Motor neuron (in vitro differentiated cells): ENCODE measurements around the gene DCBLD2. TPM values are rescaled to one million over a fixed set of nuclear protein-coding genes. Genes with fewer than 3 reads are reported as not detected.

Source experiments
- total RNA-seq, 8 experiments: library from RNA; unstranded; fragments of 300-600 nt; gene quantifications; 2 replicates each; pipeline versions ENCODE4 v1.2.3 to v1.2.4, GENCODE V29; 2022

DCBLD2 gene
- total RNA-seq, 8 experiments from 2014 or later: 12.2 to 79.8 (median 44.9) TPM

Other genes with a start within 250 kb of the DCBLD2 start
- 1 to 10 TPM; 1.3 to 9.2 (median 5.2) TPM for gene ST3GAL6, start 138.4 kb downstream of the DCBLD2 start, total RNA-seq